EL (cell line): ENCODE measurements around the gene ADAMTS2.
"Not testable (repeated sequence)": the region's sequence is repeated elsewhere in the genome, so short reads cannot be mapped to it uniquely, and the experiment has no call there.

Source experiments
- DNase-seq: peaks from one replicate; pipeline ENCODE4 v3.0.0-alpha.2; 2016

ADAMTS2 gene

DNA sequence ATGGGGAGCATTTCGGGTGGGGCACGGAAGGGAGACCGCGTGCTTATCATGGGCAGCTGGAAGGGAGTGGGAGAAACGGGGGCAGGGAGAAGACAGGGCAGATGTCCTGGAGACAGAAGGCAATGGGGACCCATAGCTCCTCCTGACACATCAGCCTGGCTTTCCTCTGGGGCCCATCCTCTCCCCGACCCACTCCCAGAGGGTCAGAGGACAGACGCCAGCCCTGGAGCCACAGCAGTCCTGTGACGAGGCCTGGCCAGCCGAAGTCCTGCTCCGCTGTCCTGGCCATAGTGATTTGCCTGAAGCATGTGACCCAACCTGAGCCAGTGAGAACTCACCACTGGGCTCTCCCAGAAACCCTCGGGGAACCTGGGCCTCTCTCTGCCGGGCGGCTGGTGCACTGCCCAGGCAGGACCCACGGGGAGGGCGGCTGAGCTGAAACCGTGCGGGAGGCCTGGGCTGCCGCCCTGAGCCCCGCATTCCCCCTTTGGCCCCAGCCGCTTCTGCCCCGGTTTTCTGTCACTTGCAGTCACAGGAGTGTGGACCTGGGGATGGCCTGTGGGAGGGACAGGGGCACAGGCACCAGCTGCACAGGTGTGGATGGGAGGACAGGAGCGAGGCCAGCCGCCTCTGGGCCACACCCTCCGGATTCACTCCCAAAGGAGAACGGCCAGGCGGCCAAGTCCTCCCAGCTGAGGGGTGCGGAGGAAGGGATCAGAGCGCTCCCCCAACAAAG lies 19.8 kb downstream of the ADAMTS2 start:
- no peak for DNase-seq

DNA sequence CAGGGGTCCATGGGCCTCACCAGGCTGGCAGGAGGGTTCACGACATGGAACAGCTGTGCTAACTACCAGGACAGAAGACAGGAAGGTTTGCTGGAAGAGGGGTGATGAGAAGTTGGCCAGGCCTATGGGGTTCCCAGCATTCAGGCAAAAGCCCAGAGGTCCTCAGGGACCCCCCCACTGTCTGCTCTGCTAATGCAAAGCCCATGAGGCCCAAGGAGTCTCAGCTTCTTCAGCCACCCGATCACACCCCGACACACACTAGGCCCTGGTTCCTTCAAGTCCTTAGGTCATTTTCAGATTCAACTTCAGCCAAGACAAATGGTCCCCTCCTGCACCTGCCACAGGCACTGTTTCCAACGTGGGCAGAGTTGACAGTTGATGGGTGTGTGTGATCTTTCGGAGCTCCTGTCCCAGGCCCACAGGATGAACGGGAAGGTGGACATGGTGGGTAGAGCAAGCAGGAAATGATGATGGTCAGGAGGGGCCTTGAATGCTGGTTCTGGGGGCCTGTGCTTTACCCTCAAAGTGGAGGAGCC lies 20.4 kb downstream of the ADAMTS2 start:
- DNase-seq = no peak

DNA sequence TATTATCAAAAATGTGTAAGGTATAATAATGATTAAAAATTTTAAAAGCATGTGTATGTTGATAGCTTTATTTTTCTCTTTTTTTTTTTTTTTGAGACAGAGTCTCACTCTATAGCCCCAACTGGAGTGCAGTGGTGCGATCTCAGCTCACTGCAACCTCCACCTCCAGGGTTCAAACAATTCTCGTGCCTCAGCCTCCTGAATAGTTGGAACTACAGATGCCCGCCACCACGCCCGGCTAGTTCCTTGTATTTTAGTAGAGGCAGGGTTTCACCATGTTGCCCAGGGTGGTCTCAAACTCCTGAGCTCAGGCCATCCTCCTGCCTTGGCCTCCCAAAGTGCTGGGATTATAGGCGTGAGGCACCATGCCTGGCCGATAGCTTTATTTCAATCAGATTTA lies 20.9 kb downstream of the ADAMTS2 start:
- DNase-seq = not testable (repeated sequence)

DNA sequence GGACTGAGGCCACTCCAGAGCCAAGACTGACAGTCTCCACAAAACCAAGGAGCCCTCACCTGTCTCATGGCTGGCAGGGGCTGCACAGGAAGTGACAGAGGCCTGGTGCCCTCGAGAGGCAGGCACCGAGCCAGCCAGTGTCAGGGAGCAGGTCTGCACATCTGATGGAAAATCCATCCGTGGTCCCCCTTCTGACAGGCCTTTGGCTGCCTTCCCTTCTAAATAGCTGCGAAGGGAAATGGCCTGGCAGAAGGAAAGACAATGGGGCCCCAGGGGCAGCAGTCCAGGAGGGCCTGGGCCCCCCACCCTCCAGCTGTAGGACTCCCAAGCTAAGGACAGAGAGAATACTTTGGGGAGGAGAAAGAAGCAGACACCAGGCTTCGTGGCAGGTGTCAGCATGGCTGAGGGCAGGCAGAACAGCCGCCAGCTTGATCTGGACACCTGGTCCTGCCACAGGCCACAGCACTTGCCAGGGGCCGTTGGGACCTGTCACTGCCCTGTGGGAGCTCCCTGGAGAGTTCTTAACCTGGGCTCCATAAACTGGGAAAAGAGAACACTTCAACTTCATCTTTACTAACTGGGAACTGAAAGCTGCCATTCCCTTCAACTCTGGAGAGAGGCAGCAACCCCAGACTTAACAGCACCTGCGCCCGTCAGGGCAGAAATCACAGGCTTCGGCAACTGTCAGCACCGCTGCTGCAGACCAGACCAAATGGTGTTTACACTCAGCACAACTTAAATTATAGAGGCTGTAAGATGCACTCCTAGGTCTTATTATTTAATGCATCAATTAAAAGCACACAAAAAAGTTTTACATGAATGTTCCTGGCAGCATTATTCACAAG lies 22.0 kb downstream of the ADAMTS2 start:
- no peak for DNase-seq

DNA sequence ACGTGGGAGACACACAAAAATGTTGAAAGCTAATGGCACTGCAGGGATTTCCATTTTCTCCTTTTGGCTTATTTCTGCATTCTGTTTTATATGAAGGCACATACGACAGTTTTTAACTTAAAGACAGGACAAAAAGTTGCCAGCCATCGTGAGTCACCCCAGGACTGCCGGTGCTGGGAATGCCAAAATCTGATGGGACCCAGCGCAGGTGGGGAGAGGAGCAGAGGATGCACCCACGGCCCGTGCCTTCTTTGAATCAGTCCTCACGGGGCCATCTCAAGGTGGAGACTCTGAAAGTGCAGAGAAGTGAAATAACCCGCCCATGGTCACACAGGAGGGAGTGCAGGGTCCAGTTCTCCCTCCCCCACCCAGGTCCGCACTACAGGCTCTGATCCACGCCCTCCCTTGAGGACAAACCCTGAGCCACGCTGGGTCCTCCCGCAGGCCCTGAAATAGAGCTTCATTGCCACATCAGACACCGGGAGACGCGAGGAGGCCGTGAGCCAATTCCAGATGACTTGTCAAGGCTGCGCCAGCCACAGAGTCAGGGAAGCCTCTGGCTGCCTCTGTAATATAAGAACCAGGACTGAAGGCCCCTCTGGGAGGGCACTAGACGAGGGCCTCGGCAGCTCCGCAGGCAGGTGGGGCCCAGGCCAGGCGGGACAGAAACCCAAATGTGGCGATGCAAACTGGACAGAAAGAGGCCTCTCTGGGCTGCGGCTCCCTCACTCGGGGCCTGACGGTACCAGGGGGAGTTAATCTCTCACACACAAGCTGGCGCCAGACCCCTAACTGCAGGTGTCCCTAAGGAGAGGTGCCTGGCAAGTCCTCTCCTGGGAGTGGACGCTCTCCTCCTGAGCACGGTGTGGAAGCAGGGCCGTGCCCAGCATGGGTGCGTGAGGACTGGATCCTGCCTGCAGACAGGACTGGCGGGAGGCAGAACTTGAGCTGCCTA lies 22.9 kb downstream of the ADAMTS2 start:
- DNase-seq = peak; percentile 12

DNA sequence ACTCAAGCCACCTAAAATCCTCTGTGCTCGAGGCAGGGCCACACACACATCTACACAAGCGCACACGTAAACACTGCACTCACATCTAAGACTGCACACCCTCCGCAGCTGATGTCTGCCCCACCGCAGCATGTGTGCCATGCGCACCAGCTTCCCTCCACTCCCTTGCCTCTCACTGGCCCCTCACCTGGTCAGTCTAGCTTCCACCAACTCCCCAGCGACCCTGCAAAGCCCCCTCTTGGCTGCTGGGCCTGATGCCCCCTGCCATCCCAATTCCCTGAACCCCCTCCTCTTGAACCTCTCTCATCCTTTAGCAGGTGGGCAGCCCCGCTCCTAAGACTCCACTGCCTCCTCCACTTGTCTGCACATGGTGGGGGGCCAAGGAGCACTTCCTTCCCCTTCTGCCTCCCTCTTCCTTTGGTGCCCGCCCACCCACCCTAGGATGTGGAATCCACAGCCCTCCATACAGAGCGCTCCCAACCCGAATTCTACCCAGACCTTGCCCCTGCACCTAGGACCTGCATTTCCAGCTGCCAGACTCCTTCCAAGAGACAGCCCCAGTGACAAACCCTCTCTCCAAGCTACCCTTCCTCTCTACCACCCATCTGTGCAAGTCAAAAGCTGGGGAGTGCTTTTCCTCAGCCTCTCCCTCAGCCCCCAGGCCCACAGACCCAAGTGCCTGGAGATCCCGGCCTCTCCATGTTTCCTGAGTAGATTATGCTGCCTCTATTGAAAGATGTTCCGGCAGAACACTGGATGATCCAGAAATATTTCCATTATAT lies 23.9 kb downstream of the ADAMTS2 start:
- no peak for DNase-seq

DNA sequence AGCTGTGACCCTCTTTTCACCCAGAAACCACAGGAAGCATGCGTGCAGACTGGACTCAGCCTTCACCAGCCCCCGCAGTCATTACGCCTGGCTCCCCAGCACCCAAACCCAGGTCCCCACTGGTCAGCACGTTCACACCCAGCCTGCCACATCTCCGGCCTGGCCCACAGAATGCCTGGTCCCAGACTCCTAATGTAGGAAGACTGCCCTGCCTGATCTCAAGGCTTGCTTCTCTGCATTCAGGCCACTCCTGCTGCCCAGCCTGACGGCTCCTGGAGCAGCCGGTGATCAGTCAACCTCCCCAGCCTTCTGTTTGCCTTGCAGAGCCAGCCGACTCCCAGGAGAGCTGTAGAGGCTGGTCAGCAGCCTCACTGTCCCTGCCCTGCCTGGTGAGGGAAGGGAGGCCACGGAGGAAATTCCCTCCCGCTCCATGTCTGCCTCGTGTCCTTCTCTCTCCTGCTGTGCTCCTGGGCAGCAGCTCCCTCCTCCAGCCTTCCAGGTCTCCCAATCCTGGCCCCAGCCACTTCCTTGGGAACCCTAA lies 25.4 kb downstream of the ADAMTS2 start:
- peak; percentile 71 for DNase-seq

DNA sequence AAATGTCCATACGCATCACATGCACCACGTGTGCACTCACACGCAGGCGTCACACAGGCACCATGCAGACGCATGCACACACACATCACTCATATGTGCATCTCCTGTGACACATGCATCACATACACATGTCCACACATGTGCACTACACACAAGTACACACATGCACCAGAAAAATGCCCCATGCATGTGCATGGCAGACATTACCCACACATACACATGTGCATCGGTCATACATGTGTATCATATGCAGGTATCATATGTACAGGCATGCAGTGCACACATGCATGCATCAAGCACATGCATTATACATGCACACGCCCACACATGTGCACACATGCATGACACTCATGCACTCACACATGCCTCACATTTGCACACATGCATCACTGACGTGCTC lies 26.1 kb downstream of the ADAMTS2 start:
- DNase-seq = no peak

DNA sequence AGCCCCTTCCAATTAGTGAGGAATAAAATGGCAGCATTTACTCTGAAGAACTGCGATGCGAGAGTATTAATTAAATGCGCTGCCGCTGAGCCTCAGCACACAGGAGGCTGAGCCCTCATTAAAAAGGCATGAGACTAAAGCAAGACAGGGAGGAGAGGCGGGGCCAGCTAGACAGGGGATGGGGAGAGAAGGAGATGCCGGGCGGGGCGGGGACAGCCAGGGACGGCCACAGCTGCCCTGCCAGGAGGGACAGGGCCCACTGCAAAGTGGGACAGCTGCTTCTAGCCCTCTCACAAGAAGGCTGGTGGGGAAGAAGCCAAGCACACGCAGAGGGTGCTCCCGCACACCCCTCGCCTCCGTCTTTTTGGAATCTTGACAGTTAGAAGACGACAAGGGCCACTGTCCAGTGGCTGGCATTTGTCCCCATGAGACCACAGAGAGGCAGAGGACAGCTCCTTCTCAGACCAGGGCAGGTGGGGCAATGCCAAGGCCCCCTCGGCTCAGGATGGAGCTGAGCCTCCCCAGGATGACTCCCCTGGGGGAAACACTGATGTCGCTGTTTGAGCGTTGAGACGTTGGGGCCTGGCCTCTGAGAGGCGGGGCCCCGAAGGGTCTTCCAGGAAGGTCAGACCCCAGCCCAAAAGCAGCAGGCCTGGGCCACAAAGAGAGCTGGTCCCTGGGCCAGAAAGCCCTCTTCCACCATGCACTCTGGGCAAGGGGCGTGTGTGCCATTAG lies 26.9 kb downstream of the ADAMTS2 start:
- DNase-seq = no peak

DNA sequence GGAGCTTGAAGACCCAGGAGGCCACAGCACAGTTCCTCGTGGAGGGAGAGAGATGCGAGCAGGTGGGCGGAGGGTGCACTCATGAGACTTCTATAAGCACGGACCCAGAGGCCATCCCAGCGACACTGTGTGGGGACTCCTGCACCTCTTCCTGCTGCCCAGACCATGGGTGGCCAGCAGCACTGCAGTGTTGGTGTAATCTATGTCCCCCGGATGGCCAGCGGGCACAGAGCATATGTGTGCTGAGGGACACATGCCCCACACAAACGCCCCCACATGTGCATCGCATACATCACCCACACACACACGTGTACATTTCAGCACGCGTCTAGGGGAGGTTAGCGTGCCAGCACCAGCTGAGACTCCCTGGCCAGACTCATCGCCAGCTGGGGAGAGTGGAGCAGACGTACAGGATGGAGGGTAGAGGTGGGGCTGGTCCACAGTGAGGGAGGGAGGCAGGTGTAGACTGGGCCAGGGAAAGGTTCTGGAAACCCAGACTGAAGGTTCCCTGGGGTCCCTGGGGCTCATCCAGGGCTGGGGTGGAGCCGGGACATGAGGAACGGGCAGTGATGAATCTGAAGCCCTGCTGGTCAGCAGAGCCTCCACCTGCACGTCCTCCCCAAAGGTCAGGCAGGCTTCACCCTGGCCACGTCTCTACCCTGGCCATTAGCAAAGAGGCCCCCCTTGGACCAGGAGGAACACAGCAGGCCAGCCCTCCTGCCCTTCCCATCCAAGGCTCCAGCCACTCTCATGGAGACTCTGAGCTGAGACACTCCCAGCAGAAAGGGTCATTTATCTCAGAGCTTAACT lies 27.6 kb downstream of the ADAMTS2 start:
- no peak for DNase-seq

DNA sequence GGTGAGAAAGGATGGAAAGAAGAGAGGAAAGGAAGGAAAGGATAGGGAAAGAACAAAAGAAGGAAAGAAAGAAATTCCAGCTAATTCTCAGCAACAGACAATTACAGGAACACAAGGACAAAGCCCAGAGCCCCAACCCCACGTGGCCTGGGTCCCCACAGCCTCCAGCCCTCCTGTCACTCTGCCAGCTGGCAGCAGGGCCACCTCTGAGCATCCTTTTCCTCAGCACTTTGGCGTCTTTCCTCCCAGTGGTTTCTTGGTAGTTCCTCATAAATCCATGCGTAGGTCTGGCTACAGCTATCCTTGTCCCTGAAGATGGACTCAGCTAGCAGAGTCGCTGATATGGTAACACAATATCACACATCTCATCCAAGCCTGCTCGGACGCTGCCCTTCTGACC lies 28.3 kb downstream of the ADAMTS2 start:
- DNase-seq = no peak

DNA sequence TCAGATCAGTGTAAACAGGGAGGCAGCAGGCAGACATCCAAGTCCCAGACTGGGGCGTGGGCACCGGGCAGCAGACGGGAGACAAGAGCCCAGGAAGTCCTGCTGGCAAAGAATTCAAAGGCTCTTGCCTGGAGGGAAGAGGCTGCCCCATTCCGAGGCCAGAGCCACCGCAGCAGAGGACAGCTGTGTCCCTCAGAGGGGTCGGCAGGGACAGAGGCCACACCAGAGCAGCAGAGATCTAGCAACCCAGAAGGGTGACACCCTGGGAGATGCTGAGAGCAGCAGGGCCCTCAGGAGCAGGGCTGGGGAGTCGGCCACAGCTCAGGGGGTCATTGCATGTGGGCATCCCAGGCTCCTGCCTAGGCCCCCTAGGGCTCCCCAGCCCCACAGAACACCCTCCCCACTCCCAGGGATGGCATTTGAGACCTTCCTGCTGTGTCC lies 29.1 kb downstream of the ADAMTS2 start:
- no peak for DNase-seq

DNA sequence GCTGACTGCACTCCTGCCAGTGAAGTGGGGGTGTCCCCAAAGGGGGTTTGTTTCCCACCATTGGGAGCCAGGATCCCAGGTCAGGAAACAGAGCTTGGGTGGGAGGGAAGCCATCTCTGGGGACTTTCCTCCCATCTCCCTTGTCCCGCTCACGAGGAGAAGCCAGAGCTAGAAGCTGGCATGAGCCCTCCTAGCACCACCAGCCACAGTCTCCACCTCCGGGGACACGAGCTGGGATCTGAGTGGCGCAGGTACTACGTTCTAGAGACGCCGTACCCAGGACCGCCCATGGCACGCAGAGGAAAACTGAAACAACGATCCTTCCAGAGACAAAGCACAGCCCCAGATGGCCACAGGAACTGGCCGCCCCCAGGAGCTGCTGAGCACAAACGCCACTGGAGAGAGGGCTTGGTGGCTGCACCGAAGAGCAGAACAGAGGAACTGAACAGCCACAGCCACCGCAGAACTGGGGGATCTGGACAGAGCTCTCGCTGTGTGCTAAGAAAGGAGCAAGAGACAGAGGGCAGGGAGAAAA lies 29.8 kb downstream of the ADAMTS2 start:
- no peak for DNase-seq

DNA sequence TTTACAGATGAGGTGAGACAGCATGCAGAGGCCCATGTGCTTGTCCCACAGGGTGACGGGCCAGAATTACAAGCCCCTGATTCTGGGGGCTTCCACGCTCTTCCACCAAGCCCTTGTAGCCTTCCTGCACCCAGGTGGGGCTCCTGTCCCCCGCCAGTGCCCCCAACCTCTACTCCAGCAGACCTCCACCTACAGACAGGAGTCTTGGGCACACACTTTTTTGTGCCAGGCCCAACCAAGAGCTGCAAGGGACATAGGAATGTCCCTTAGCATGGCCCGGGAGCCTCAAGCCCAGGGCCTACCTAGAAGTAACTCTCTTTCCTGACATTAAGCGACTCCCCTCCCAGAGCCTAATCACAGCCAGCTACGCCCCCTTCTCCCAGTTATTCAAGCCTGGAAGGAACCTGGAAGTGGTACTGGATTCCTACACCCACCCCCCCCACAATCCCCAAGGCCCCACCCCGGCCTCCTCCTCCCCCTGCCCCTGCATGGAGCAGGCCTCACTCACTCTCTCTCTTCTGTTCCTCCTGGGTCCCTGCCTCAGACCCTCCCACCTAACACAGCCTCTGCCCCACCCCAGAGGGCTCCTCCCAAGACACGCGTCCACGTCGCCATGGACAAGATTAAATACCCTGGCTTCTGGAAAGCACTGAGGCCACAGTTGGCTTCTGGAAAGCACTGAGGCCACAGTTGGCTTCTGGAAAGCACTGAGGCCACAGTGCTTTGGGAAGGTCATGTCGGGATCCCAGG lies 30.5 kb downstream of the ADAMTS2 start:
- DNase-seq = no peak

DNA sequence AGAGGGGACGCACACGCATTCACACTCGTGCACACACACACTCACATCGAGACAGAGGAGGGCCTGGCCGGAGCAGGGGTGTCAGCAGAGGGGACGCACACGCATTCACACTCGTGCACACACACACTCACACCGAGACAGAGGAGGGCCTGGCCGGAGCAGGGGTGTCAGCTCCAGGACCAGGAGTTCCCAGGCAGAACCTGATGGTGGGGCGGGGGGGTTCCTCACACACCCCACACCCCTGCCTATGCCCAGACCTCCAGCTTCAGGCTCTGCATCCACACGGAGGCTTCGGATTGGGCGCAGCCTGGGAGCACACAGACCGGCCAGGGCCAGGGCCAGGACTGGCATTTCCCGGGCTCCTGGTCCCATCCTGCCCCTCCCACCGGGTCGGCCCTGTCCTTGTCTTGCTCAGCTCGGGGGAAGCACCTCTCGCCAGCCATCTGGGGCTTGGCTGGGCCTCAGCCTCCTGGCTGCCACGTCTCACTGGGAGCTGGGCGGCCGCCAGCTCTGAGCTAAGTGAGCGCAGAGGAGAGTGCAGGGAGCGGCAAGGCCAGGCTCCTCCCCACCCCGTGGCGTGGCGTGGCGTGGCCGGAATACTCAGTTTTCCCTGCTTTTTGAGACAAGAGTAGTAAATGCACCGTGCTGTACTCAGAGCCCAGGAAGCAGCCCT lies 31.3 kb downstream of the ADAMTS2 start:
- DNase-seq = peak; percentile 95

DNA sequence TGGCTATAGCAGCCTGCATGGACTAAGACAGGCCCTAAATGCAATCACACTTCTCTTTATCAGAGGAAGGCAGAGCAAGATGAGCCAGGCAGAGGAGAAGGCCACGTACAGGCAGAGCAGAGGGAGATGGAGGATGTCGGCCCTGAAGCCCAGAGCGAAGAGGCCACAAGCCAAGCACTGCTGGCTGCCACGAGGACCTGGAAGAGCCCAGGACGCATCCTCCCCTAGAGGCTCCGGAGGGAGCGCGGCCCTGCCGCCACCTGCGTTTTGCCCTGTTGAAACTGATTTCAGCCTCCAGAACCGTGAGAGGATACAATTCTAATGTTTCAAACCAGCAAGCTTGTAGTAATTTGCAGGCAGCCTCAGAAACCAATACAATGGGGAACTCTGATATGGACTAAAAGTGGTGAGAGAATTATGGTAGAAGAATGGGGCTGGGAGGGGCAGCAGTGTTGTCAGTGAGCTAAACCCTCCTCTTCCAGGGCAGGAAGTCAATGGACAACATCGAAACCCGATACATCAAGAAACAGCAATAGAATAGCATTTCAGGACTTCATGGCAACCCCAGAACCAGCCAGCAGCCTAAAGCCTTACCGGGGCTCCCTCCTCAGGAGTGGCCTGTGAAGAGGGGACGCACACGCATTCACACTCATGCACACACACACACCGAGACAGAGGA lies 32.6 kb downstream of the ADAMTS2 start:
- no peak for DNase-seq

DNA sequence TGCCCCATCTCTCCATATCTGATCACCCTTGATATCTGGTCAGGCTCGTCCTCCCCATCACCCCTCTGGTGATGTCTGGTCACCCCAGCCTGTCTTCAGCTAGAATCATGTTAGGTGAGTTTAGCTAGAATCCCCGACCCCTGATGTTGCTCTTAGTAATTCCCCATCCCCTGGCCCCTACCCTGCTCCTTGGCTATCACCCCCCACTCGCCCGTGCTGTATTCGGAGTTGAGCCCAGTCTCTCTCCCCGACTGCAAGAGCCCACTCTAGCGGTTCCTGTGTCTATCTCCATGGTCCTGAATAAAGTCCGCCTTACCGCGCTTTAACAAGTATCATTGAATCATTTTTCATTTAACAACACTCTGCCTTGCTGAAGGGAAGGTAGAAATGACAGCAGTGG lies 33.7 kb downstream of the ADAMTS2 start:
- no peak for DNase-seq

DNA sequence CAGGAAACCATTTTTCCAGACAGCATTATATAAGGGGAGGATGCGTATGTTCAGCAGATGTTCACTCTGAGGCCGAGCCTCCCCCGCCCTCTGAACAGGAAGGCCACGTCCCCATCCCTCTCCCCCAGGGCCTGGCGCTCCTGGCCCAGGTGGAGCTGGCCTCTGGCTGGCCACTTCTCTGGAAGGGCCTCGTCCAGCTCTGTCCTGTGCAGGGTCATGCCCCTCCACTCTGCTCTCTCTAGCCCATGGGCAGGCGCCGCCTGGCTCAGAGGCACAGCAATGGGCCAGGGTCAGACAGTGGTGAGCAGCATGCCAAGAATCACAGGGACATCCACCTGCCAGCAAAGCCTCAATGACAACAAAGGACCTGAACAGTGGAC lies 34.2 kb downstream of the ADAMTS2 start:
- no peak for DNase-seq
